IgD-negative memory B cell (primary cell): Measurements from ENCODE around the gene GSE1. TPM values are rescaled to one million over a fixed set of nuclear protein-coding genes. Genes with fewer than 3 reads are reported as not detected.
A peak's percentile ranks its signal among the peaks of the same experiment; 100 is the strongest.

Source experiments
- H3K27ac Mint-ChIP-seq, 3 donors: one replicate each; pipeline ENCODE4 v1.8.0; 2020 to 2022; ENCODE audit warnings: mild to moderate bottlenecking in 3 of 3, mixed read lengths in 3 of 3, moderate library complexity in 1 of 3
- H3K27me3 Mint-ChIP-seq: one replicate; pipeline ENCODE4 v1.8.0; 2021; ENCODE audit warnings: mixed read lengths
- H3K36me3 Mint-ChIP-seq: one replicate; pipeline ENCODE4 v1.8.0; 2020; ENCODE audit warnings: mild to moderate bottlenecking, mixed read lengths
- H3K4me1 Mint-ChIP-seq, 3 donors: one replicate each; pipeline ENCODE4 v1.8.0; 2020 to 2022; ENCODE audit warnings: mixed read lengths in 3 of 3, mild to moderate bottlenecking in 1 of 3
- H3K4me3 Mint-ChIP-seq, 4 donors: one replicate each; pipeline ENCODE4 v1.8.0; 2020 to 2022; ENCODE audit warnings: mild to moderate bottlenecking in 4 of 4, mixed read lengths in 4 of 4, moderate library complexity in 3 of 4
- H3K9me3 Mint-ChIP-seq, 3 donors: one replicate each; pipeline ENCODE4 v1.8.0; 2020 to 2021; ENCODE audit warnings: mixed read lengths in 3 of 3, mild to moderate bottlenecking in 1 of 3
- polyA plus RNA-seq: library from polyadenylated mRNA; unstranded; fragments of 300-500 nt; fragmentation: Illumina TruSeq; gene quantifications from one replicate; pipeline ENCODE4 v1.2.3, GENCODE V29; 2021

Gene GSE1
- polyA plus RNA-seq, 1 donor from 2014 or later = 7.3 TPM

GRCh38 chr16:85661740-85662481 is 48.8 kb downstream of the GSE1 start:
- H3K4me1 Mint-ChIP-seq = peaks cover 0 to 5% (median 3%) of the 10 kb centered on the region in 3 donors

DNA sequence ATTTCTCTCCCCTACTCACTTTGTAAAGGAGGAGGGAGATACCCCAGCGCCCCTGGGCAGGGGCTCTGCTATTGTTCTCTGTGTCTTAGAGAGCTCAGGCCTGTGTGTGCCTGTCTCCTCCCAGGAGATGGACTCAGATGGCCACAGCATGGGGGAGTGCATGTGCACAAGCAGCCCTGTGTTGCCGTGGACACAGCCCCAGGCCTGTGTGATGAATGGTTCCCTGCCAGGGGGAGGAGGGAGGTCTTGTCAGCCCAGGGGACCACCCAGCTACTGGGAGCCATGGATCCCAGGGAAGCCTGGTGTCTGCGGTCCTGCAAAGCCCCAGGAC is 49.3 kb downstream of the GSE1 start:
- no peaks in the 10 kb centered on the region for H3K9me3 Mint-ChIP-seq
- peaks cover 0 to 5% (median 3%) of the 10 kb centered on the region in 3 donors for H3K4me1 Mint-ChIP-seq
- H3K4me3 Mint-ChIP-seq = no peak overlapping the region
- no peak overlapping the region for H3K27ac Mint-ChIP-seq
- H3K36me3 Mint-ChIP-seq = peaks cover 5% of the 10 kb centered on the region
- H3K27me3 Mint-ChIP-seq = no peaks in the 10 kb centered on the region

More at GRCh38 chr16:85661740-85662481, 48.8 kb downstream of the GSE1 start:
- Mint-ChIP-seq H3K4me3 (no peak overlapping the region), H3K9me3 (no peaks in the 10 kb centered on the region), H3K36me3 (peaks cover 5% of the 10 kb centered on the region), H3K27me3 (no peaks in the 10 kb centered on the region), H3K27ac (no peak overlapping the region)

DNA sequence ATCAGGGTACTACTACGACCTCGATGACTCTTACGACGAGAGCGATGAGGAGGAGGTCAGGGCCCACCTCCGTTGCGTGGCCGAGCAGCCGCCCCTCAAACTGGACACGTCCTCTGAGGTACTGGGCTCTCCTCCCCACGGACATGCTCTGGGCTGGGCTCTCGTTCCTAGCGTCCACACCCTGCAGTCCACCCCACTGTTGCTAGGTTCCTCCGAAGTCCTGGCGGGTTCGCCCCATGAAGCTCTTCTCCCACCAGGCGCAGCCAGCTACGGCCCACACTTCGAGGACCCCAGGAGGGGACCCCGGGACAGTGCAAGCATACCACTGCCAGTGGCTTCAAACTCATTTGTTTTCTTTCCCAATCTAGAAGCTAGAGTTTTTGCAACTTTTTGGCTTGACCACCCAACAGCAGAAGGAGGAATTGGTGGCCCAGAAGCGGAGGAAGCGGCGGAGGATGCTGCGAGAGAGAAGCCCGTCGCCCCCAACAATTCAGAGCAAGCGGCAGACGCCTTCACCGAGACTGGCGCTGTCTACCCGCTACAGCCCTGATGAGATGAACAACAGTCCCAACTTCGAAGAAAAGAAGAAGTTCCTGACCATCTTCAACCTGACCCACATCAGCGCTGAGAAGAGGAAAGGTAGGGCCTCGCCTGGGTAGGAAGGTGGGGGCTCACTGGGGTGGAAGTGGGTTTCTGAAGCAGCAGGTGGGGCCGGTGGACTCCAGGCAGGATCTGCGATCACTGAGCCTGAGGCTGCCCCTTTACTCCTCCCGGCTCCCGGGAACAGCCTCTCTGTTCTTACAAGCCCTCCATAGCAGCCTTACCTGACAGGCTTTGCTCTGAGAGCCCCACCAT is 50.1 kb downstream of the GSE1 start:
- Mint-ChIP-seq H3K27me3 (no peaks in the 10 kb centered on the region), H3K27ac (no peak overlapping the region), H3K9me3 (no peaks in the 10 kb centered on the region), H3K36me3 (peaks cover 5% of the 10 kb centered on the region), H3K4me3 (no peak overlapping the region), H3K4me1 (peaks cover 0 to 5% (median 3%) of the 10 kb centered on the region in 3 donors)

GRCh38 chr16:85663891-85664321 is 50.8 kb downstream of the GSE1 start:
- Mint-ChIP-seq H3K9me3 (no peaks in the 10 kb centered on the region), H3K4me1 (peaks cover 0 to 5% (median 3%) of the 10 kb centered on the region in 3 donors), H3K27ac (no peak overlapping the region), H3K4me3 (no peak overlapping the region), H3K27me3 (no peaks in the 10 kb centered on the region), H3K36me3 (peaks cover 5% of the 10 kb centered on the region)

- Mint-ChIP-seq H3K36me3 (peaks cover 5% of the 10 kb centered on the region), H3K9me3 (no peaks in the 10 kb centered on the region), H3K4me1 (peaks cover 0 to 2% (median 1%) of the 10 kb centered on the region in 3 donors), H3K27me3 (no peaks in the 10 kb centered on the region), H3K27ac (no peak overlapping the region), H3K4me3 (no peak overlapping the region)
These were observed 51.7 kb downstream of the GSE1 start for GRCh38 chr16:85664580-85665372.

DNA sequence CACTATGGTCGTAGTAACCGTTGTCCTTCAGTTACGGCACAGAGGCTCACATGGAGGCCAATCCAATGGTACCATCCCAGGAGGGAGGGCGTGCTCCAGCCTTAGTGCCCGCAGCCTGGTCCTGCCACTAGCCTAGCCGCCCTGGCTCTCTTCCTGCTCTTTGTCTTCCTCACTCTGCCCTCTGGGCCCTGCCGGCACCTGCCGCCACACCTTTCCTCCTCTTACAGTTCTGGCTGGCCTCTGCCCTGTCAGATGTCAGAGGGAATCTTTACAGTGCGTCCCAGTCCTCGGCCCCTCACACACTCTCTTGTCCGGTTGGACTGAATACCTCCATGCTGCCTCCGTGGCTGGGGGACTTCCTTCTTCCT is 52.2 kb downstream of the GSE1 start:
- Mint-ChIP-seq H3K27ac (peak overlapping the region in 1 of 3 donors; percentile 51), H3K9me3 (no peaks in the 10 kb centered on the region), H3K27me3 (no peaks in the 10 kb centered on the region), H3K4me3 (no peak overlapping the region), H3K4me1 (no peaks in the 10 kb centered on the region), H3K36me3 (peaks cover 7% of the 10 kb centered on the region)

DNA sequence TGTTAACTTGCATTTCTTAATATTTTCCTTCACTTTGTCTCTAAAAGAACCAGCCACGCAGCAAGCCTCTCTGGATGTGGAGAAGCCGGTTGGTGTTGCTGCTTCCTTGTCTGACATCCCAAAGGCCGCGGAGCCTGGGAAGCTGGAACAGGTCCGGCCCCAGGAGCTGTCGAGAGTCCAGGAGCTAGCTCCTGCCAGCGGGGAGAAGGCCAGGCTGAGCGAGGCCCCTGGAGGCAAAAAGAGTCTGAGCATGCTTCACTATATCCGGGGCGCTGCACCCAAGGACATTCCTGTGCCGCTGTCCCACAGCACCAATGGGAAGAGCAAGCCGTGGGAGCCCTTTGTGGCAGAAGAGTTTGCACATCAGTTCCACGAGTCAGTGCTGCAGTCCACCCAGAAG is 52.8 kb downstream of the GSE1 start:
- no peaks in the 10 kb centered on the region for H3K4me1 Mint-ChIP-seq
- H3K9me3 Mint-ChIP-seq = no peaks in the 10 kb centered on the region
- no peaks in the 10 kb centered on the region for H3K27me3 Mint-ChIP-seq
- H3K4me3 Mint-ChIP-seq = no peak overlapping the region
- H3K36me3 Mint-ChIP-seq = peaks cover 9% of the 10 kb centered on the region
- peak overlapping the region in 1 of 3 donors; percentile 51 for H3K27ac Mint-ChIP-seq

GRCh38 chr16:85667261-85667660 is 54.1 kb downstream of the GSE1 start:
- H3K4me1 Mint-ChIP-seq = no peaks in the 10 kb centered on the region
- no peaks in the 10 kb centered on the region for H3K27me3 Mint-ChIP-seq
- H3K4me3 Mint-ChIP-seq = no peak overlapping the region
- no peaks in the 10 kb centered on the region for H3K9me3 Mint-ChIP-seq
- H3K27ac Mint-ChIP-seq = no peak overlapping the region
- H3K36me3 Mint-ChIP-seq = peaks cover 9% of the 10 kb centered on the region

GRCh38 chr16:85667841-85668413 is 54.8 kb downstream of the GSE1 start:
- H3K4me1 Mint-ChIP-seq = no peaks in the 10 kb centered on the region
- no peak overlapping the region for H3K27ac Mint-ChIP-seq
- no peak overlapping the region for H3K4me3 Mint-ChIP-seq
- peaks cover 9% of the 10 kb centered on the region for H3K36me3 Mint-ChIP-seq
- no peaks in the 10 kb centered on the region for H3K27me3 Mint-ChIP-seq
- H3K9me3 Mint-ChIP-seq = no peaks in the 10 kb centered on the region

GRCh38 chr16:85668676-85669424 is 55.7 kb downstream of the GSE1 start:
- Mint-ChIP-seq H3K9me3 (no peaks in the 10 kb centered on the region), H3K4me3 (no peak overlapping the region), H3K27me3 (no peaks in the 10 kb centered on the region), H3K36me3 (peaks cover 9% of the 10 kb centered on the region), H3K27ac (peak overlapping the region in 1 of 3 donors; percentile 32), H3K4me1 (no peaks in the 10 kb centered on the region)

DNA sequence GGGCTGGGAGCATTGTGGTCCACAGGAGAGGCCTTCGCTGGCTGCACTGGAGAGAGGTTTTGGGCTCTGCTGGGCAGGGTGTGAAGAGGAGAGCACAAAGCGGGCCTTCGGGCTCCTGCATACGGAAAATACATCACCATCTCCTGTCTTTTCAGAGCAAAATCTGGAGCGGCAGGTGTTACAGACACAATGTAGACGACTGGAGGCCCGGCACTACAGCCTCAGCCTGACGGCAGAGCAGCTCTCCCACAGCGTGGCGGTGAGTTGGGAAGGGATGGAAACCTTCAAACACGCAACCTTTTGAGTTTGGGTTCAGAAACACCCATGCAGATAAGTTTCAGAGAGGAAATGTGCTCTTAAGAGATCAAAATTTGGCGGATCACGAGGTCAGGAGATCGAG is 57.7 kb downstream of the GSE1 start:
- Mint-ChIP-seq H3K27ac (peak overlapping the region in 1 of 3 donors; percentile 31), H3K9me3 (no peaks in the 10 kb centered on the region), H3K4me3 (peak overlapping the region in 1 of 4 donors; percentile 73), H3K36me3 (peaks cover 4% of the 10 kb centered on the region), H3K27me3 (no peaks in the 10 kb centered on the region), H3K4me1 (peaks cover 0 to 4% (median 3%) of the 10 kb centered on the region in 3 donors)

- no peak overlapping the region for H3K27ac Mint-ChIP-seq
- H3K4me3 Mint-ChIP-seq = no peak overlapping the region
- H3K4me1 Mint-ChIP-seq = peaks cover 0 to 4% (median 3%) of the 10 kb centered on the region in 3 donors
- no peaks in the 10 kb centered on the region for H3K27me3 Mint-ChIP-seq
- no peaks in the 10 kb centered on the region for H3K9me3 Mint-ChIP-seq
- H3K36me3 Mint-ChIP-seq = peaks cover 4% of the 10 kb centered on the region
These were observed 60.7 kb downstream of the GSE1 start for GRCh38 chr16:85673529-85674417.

DNA sequence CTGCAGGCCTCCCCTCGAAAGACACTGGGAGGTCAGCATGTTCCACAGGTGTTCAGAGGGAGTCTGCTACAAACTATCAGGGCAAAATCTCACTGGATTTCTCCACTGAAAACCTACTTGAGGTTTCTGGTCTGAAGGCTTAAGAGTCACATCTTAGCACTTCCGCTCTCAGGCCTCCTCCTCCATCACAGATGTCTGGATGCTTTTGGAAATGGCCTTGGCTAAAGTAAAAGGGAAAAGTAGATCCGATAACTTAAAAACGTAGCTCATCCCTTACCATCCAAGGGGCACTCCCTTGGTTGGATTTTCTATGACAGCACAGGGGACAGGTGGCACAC is 61.3 kb downstream of the GSE1 start:
- Mint-ChIP-seq H3K4me3 (no peak overlapping the region), H3K4me1 (peaks cover 0 to 4% (median 3%) of the 10 kb centered on the region in 3 donors), H3K27ac (no peak overlapping the region), H3K36me3 (peaks cover 4% of the 10 kb centered on the region), H3K27me3 (no peaks in the 10 kb centered on the region), H3K9me3 (no peaks in the 10 kb centered on the region)
